Esophagus mucosa (tissue), 1 donor: ENCODE data around the gene NLRC5. TPM values are rescaled to one million over a fixed set of nuclear protein-coding genes. Genes with fewer than 3 reads are reported as not detected.
A peak's percentile ranks its signal among the peaks of the same experiment; 100 is the strongest.
"Not testable (repeated sequence)": the region's sequence is repeated elsewhere in the genome, so short reads cannot be mapped to it uniquely, and the experiment has no call there.

Experiments used
- ATAC-seq: fragments of 200-7000 bp; cut with Tn5 transposase; one replicate; pipeline ENCODE4 v1.9.1; 2020
- total RNA-seq: library from RNA; stranded (reverse); gene quantifications from one replicate; pipeline ENCODE4 v1.2.4, GENCODE V29; 2023
- donor health status: DM: yes; HTN: yes; CAD: no.

NLRC5 gene
- total RNA-seq, 1 donor from 2014 or later, result 13.0 TPM

DNA sequence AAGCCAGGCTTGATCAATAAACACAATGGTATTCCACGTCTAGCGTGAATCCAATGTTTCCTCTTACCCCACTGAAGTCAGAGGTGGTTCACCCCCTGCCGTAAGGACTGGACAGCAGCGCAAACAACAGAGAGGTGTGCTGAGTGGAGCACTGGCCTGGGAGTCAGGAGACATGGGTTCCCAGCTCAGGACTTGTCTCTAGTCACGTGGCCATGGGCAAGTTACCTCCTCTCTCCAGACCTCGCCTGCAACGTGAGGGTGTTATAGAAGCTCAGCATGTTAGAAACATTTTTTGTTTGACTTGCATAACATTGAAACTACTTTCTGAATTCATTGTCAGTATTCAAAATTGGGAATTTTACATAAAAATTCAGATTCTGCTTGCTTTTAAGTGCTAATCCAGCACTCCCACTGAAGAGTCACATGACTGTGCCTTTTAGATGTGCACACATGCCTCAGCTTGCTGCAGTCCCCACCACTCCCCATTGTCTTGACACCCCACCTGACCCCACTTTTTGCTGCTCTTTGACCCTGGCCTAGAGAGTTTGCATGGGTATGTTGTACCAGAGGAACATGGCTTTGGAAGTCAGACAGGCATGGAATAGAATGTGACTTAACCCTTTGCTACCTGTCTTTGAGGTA, 94.2 kb downstream of the NLRC5 start:
- ATAC-seq, result no peak

DNA sequence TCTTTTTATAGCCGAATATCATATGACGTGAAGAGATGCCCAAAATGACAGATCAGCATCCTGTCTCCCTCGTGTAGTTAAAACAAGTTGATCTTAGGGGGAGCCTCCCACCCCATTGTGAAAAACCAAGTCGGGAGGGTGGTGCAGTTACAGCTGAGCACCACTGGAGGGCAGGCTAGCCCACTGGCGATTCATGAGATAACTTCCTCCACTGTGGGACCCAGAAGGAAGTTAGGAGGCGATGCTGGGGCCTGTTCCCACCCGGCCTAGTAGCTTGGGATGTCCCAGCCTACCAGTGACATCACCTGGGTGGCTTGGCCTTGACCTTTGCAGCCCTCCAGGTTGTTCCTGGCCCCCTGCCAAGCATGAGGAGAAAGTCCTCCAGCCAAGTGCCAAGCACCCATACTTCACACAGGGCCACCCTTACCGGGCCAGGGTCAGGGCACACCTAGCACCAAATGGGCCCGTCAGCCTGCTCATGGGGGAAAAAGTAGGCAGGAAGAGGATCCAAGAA, 95.0 kb downstream of the NLRC5 start:
- ATAC-seq, result peak; percentile 85

DNA sequence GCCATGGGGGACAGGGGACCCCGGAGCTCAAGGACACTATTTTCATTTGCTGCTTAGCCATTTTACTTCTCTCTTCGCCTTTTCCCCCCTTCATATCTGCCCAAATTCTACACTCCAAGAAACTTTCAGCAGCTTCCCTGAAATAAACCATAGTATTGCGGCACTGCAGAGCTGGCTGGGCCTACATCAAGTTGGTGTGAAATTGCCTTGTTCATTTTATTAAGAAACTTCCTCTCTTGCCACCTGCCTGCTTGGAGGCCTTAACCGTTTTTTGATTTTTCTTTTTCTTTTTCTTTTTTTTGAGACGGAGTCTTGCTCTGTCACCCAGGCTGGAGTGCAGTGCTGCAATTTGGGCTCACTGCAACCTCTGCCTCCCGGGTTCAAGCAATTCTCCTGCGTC, 95.6 kb downstream of the NLRC5 start:
- ATAC-seq, result no peak

DNA sequence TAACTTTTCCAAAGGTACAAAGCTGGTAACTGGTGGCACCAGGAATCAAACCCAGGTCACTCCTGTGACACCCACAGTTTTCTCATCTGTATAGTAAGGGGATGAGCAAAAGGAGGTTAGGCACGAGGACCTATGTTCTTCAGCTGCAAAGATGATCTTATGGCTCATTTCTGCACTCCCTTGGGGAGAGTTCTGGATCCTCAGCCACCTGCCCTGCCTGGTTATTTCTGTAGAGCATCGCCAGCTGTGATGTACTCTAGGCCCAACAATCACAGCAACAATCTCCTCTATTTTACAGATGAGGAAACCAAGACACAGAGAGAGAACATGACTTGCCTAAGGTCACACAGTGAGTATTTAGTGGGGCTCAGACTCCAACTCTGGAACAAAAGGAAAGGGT, 97.6 kb downstream of the NLRC5 start:
- no peak for ATAC-seq

DNA sequence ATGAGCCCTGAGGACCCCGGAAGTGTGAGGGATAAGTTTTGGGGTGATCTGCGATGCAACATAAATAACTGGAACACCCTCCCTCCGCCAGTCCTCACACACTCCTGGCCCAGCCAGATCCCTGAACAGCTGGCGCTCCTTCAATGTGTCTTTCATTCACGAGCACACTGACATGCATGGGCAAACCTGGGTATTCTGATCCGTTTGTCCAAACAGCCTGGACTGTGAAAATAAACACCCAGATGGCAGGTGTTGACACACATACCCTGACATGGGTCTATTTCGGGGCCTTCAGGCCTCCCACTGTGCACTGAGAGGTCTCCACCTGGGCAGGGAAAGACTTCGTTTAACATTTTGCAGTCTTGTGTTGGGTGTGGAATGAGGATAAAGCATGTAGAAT, 100.0 kb downstream of the NLRC5 start:
- ATAC-seq, result no peak

DNA sequence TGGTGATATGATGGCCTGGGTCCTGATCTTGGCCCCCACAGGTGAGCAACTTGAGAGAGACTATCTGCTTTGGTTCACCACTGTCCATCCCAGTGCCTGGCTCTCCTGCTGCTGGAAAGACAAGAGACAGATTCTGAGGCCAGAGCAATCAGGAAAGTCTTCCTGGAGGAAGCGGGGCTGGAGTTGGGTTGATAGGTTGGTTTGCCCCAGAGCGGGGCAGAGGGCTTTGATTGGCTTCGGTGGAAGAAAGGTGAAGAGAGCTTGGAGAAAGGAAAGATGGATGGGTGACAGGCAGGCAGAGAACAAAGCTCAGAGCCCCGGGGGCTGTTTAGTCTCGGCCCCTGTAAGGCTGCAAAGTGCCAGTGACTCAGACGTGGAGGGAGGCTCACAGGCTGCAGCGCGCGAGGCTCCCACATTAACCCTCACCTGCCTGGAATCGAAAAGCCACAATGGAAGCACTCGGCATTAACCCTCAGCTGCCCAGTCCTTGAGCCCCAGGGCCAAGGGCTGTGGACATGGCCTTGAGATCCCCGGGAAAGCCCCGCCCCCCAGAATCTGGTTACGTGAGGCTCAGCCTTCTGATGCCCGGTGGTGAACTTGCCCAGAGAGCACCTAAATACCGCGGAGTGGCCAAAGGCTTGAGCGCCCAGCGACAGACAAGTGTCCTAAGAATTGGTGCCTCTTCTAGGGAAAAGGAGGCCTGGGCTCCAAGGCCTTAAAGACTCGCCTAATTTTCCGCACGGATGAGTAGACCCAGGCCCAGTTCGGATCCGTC, 102.0 kb downstream of the NLRC5 start:
- peak; percentile 66 for ATAC-seq

DNA sequence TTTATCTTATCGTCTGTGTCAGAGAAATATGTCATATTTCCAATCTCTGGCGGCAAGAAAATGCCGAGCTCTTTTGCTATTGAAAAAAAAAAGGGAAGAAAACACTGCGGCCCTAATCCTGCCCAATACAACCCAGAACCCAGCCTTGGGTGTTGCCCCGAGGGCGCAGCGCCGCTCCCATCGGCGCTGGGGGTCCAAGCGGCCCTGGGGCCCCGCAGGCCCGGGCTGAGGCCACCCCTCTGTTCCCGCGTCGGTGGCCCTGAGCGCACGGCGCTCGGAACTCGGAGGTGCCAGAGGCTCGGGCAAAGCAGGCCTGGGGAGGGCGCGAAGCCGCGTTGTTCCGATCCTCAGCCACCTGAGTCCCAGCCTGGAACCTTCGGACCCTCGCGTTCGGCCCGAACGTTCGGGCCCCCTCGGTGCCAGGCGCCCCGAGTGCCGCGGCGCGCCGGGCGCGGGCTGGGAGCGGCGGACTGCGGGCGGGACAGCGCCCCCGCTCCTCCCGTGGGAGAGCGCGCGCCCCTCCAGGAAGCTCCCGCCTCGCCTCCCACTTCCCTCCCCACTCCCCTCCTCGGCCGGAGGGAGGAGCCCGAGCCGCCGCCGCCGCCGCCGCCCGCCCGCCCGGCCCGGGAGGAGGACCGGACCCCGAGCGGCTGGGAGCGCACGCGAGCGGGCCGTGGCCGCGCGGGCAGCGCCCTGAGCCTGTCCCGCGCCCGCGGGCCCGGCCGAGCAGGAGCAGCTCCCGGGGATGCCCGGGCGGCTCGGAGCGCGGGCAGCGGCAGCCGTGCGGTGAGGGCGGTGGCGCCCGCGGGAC, 102.8 kb downstream of the NLRC5 start, which contains the start of gene CPNE2:
Gene CPNE2 (plus strand): TSS at position 609 of the 811 bp plus-strand sequence. CDS start 18,160 bp downstream, outside the sequence.
- peak; percentile 51 for ATAC-seq

DNA sequence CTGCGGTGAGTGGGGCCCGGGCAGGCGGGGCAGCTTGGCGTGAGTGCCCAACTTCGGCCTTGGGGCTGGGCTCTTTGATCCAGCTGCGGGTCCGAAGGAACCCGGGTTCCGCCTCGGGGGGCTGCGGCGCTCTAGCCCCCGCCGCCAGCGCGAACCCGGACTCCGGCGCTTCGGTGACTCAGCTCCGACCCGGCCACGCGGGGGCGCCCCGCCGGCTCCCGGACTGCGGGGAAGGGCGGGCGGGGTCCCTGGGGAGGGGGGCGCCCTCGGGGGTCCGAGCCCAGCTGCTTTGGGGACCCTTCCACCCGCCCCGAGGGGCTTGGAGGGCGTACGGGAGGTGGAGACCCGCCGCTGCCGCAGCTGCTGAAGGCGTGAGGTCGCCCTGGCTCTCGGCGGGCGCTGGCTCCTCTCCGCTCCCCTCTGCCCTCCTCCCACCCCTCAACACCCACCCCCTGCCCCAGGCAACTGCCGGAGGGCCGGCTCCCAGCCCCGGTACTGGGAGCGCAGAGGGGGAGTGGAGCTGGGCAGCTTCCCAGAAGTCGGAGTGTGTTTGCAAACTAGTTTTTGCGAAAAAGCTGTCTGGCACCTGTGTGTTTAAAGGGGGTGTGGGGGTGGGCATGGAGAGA, 103.5 kb downstream of the NLRC5 start:
- peak; percentile 28 for ATAC-seq

DNA sequence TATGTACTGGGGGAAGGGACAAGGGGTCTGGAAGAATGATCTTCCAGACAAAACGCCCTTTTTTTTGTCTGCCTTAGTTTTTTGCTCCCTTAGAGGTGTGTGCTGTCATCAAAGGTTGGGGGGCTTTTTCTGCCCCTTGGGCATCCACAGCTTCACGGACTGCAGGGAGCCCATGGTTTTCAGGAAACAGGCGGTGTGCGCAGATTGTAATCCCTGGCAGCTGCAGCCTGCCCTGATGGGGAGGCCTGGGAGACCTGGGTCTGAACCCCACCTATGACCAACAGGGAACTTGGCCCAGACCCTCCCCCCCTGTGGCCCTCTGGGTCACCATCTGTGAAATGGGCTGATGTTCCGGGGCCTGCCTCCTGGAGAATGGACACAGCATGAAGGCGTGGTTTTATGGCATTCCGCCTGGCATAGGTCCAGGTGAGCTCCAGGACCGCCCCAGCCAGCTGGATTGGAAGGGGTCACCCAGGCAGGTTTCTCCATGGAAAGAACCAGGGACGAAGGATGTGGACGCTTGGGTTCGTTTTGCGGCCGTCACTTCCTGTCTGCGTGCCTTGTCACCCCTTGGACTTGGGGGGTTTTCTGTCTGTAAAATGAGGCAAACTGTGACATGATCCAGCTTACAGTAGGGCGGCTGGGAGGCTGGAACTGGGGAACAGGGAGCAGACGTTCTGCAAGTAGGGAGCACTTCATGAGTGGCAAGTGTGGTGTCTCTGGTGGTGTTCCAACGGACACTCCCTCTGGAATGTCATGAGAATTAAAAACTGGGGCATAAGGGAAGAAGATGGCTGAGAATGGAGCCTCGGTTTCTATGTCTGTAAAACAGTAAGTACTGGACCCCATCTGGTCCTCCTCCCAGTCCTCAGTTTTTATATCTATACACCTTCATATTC, 104.6 kb downstream of the NLRC5 start:
- ATAC-seq, result no peak

DNA sequence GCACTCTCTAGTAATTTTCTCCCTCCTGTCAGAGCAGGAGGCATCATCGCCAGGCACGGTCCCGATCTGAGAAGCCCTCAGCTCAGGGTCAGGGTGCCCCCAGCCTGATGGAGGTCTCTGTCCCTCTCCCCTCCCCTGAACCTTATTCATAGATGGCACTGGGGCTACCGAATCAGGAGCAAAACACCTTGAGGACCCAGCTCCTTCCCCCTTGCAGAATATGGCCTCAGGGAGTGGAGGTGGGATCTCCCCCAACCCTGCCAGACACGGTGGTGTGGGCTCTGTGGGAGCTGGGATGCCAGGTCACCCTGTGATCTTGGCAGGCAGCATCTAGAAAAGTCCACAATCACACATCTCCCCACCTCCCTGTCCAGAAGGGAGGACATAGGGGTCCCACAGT, 105.6 kb downstream of the NLRC5 start:
- ATAC-seq, result no peak

DNA sequence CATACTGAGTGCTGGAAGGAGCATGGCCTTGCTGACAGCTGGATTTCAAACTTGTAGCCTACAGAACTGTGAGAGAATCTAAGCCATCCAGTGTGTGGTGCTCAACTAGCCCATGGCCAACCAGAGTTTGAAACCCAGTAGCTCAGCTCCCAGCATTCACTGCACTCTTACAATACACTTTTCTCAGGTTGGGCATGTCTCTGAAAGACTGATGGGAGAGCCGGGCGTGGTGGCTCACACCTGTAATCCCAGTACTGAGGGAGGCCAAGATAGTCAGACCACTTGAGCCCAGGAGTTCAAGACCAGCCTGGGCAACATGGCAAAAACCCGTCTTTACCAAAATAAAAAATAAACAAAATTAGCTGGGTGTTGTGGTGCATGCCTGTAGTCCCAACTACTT, 106.8 kb downstream of the NLRC5 start:
- no peak for ATAC-seq

DNA sequence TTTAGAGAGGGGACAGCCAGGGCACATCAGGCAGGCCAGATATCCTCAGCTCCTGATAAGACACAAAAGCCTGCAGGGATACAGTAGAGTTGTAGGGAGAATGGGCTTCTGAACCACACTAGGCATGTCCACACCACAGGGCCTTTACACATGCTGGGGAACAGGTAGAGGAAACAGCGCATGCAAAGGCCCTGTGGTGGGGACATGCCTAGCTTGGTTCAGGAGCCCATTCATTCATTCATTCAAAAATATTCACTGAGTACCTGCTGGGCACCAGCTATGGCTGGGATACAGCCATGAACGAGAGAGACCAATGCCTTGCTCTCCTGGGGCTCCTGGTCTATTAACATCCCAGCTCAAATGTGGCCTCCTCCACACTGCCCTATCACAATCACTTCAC, 107.4 kb downstream of the NLRC5 start:
- no peak for ATAC-seq

DNA sequence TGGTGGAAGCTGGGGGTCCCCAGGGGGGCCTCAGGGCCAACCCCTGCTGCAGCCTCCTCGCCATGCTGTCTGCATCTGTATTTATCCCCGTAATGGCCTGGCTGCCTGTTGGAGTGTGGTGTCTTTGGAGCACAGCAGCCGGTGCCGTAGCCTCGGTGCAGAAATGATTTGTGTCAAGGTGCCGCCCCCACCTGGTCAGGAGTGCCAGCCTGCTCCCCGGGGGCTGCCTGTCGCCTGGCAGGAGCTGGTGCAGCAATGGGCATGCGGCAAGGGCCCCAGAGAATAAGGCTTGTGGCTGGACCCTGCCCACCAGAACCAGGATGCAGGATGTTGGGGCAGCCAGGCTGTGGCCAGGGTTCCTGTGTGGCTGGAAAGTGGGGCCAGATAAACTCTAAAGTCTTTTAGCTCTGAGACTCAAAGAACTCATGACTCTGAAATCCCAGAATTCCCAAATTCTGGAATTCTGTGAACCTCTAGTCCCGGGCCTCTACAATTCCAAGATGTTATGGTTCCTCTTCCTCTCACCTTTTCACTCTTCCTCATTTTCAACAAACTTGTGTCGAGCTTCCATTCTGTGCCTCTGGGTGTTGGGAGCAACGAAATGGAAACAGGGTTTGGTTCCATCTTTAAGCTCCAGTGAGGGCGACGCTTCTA, 109.0 kb downstream of the NLRC5 start:
- ATAC-seq, result no peak

DNA sequence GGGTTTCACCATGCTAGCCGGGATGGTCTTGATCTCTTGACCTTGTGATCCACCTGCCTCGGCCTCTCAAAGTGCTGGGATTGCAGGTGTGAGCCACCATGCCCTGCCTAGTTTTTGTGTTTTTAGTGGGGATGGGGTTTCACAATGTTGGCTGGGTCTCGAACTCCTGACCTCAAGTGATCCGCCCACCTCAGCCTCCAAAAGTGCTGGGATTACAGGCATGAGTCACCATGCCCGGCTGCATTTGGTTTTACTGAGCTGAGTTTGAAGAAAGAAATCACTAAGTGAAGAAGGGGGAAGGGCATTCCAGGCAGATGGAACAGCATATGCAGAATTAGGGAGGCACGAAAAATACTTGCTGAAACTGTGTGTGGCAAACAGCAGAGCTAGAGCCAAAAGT, 110.6 kb downstream of the NLRC5 start:
- ATAC-seq, result not testable (repeated sequence)

DNA sequence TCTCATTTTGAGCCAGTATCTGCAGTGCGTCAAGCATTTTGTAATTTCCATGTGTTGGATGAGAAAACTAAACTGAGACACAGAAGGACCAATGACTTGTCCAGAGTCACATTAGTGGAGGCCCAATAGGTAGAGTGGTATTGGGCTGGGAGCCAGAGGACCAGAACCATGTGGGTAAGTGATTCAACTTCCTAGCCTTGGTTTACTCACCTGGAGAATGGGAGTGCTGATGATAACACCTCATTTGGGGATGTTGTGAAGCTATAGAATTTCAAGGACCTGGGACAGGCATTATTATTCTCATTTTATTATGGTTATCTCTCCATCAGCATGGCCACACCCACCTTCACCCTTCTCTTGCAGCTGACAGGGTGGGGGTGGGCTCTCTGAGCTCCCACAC, 111.1 kb downstream of the NLRC5 start:
- no peak for ATAC-seq

DNA sequence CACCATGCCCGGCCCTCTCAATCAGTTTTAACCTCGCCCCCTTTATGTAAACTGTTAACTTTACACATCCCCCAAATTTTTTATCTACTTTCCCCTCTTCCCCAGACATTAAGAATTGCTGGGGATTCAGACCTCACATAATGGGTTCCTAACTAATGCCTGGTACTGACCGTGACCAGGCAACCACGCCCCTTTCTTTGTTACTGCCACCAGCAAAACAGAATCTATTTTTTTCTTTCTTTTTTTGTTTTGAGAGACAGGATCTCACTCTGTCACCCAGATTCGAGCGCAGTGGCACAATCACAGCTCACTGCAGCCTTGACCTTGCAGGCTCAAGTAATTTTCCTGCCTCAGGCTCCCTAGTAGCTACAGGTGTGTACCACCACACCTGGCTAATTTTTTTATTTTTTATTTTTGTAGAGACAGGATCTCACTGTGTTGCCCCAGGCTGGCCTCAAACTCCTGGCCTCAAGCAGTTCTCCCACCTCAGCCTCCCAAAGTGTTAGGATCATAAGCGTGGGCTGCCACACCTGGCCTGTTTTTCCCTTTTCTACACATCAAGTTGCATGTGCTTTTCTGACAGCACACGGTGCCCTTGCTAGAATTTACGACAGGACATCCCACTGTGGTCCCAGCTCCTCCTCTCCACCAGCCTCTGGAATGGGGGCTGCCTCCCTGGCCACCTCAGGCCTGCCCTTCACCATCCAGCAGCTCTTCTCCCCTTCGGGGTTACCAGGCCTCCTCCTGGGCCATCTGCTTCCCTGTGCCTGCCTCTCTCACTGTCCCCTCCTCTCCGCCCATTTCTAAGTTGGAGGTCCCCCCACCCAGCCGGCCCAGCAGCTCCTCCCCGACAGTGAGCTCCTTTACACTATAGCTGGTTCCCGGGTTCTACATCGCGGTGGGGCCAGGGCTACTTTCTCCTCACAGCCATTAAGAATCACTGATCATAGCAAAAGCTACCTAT, 113.8 kb downstream of the NLRC5 start:
- no peak for ATAC-seq

DNA sequence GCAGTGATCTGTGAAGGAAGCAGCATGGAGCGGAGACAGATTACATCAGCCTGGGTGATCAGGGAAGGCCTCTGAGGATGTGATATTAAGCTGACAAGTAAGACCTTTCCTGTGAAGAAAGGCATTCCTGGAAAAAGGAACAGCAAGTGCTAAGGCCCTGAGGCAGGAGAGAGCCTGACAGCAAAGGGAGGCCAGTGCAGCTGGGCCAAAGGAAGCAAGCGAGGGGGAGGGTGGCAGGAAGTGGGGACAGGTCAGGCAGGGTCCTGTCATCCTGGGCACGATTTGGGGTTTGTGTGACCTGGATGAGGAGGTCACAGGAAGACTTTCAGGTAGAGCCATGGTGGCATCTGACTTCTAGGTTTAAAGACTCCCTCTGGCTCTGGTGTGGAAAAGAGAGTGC, 115.3 kb downstream of the NLRC5 start:
- ATAC-seq, result no peak

DNA sequence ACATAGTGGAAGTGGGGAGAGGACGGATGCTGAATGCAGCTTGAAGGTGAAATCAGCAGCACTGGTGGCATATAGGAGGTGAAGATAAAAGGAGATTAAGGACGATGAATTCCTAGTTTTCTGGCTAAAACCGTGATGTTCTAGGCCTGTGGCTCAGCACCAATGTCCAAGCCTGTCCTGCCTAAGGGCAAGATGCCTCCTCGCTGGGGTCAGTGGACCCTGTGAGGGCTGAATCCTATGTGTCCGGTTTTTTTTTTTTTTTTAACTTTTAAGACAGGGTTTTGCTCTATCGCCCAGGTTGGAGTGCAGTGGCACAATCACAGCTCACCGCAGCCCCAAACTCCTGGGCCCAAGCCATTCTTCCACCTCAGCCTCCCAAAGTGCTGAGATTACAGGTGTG, 115.8 kb downstream of the NLRC5 start:
- ATAC-seq, result no peak

DNA sequence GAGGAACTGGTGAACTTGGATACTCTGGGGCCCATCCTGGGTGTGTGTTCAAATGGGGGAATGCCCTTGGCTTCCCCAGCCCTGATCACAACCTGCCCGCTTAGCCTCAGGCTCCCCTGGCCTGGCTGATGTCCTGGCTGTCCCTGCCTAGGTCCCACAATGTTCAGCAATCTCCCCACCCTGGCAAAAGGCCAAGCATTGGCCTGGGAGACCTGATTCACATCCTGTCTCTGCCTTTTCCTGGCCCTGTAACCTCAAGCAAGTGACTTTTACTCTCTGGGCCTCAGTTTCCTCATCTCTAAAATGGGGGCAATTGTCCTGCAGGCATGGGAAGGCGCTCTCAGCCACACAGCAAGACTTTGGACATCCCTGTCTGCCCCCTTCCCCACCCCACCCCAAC, 117.4 kb downstream of the NLRC5 start:
- no peak for ATAC-seq
